Measurements from ENCODE around the gene SSTR3.

DNA sequence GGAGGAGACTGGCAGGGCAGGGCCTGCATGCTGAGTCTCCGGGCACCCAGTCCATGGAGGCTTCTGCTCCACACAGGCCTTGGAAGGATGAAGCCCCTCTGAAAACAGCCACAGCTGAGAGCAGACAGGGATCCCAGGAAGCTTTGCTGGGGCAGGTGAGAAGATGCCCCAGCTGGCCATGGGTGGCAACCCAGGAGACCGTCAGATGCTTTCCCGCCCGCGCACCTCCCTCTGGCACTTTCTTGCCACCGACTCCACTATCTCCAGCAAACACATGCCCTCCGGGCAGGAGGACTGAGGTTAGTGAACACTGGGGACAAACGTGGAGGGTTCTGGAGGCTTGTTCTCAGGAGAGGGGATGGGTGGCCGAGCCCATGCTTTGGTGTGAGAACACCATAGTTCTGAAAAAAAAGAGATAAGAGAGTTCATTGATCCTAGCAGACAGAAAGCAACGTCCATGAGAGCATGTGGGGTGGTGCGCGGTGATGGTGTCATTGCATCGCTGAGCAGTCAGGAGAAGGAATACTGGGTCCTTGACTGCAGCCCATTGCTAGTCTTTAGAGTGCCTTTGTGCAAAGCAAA, 26.5 kb downstream of the SSTR3 start:
- TF ChIP-seq, protein P1, sequence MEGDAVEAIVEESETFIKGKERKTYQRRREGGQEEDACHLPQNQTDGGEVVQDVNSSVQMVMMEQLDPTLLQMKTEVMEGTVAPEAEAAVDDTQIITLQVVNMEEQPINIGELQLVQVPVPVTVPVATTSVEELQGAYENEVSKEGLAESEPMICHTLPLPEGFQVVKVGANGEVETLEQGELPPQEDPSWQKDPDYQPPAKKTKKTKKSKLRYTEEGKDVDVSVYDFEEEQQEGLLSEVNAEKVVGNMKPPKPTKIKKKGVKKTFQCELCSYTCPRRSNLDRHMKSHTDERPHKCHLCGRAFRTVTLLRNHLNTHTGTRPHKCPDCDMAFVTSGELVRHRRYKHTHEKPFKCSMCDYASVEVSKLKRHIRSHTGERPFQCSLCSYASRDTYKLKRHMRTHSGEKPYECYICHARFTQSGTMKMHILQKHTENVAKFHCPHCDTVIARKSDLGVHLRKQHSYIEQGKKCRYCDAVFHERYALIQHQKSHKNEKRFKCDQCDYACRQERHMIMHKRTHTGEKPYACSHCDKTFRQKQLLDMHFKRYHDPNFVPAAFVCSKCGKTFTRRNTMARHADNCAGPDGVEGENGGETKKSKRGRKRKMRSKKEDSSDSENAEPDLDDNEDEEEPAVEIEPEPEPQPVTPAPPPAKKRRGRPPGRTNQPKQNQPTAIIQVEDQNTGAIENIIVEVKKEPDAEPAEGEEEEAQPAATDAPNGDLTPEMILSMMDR (IDR thresholded peaks at IDR 0.05; ENCODE audit: insufficient read depth, low read length): no peak
- no peak for TF ChIP-seq POLR2AphosphoS5 (IDR thresholded peaks at IDR 0.05; ENCODE audit: low read depth)
- TF ChIP-seq, protein P2, sequence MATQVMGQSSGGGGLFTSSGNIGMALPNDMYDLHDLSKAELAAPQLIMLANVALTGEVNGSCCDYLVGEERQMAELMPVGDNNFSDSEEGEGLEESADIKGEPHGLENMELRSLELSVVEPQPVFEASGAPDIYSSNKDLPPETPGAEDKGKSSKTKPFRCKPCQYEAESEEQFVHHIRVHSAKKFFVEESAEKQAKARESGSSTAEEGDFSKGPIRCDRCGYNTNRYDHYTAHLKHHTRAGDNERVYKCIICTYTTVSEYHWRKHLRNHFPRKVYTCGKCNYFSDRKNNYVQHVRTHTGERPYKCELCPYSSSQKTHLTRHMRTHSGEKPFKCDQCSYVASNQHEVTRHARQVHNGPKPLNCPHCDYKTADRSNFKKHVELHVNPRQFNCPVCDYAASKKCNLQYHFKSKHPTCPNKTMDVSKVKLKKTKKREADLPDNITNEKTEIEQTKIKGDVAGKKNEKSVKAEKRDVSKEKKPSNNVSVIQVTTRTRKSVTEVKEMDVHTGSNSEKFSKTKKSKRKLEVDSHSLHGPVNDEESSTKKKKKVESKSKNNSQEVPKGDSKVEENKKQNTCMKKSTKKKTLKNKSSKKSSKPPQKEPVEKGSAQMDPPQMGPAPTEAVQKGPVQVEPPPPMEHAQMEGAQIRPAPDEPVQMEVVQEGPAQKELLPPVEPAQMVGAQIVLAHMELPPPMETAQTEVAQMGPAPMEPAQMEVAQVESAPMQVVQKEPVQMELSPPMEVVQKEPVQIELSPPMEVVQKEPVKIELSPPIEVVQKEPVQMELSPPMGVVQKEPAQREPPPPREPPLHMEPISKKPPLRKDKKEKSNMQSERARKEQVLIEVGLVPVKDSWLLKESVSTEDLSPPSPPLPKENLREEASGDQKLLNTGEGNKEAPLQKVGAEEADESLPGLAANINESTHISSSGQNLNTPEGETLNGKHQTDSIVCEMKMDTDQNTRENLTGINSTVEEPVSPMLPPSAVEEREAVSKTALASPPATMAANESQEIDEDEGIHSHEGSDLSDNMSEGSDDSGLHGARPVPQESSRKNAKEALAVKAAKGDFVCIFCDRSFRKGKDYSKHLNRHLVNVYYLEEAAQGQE (IDR thresholded peaks at IDR 0.05; ENCODE audit: insufficient replicate concordance, low read depth): no peak
- no peak for TF ChIP-seq SPI1 (IDR thresholded peaks at IDR 0.05; ENCODE audit: borderline replicate concordance, low read depth)

All from HL-60 (cell line).